ENCODE measurements around the gene GBP3.

The GBP3 gene, protein sequence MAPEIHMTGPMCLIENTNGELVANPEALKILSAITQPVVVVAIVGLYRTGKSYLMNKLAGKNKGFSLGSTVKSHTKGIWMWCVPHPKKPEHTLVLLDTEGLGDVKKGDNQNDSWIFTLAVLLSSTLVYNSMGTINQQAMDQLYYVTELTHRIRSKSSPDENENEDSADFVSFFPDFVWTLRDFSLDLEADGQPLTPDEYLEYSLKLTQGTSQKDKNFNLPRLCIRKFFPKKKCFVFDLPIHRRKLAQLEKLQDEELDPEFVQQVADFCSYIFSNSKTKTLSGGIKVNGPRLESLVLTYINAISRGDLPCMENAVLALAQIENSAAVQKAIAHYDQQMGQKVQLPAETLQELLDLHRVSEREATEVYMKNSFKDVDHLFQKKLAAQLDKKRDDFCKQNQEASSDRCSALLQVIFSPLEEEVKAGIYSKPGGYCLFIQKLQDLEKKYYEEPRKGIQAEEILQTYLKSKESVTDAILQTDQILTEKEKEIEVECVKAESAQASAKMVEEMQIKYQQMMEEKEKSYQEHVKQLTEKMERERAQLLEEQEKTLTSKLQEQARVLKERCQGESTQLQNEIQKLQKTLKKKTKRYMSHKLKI

DNA sequence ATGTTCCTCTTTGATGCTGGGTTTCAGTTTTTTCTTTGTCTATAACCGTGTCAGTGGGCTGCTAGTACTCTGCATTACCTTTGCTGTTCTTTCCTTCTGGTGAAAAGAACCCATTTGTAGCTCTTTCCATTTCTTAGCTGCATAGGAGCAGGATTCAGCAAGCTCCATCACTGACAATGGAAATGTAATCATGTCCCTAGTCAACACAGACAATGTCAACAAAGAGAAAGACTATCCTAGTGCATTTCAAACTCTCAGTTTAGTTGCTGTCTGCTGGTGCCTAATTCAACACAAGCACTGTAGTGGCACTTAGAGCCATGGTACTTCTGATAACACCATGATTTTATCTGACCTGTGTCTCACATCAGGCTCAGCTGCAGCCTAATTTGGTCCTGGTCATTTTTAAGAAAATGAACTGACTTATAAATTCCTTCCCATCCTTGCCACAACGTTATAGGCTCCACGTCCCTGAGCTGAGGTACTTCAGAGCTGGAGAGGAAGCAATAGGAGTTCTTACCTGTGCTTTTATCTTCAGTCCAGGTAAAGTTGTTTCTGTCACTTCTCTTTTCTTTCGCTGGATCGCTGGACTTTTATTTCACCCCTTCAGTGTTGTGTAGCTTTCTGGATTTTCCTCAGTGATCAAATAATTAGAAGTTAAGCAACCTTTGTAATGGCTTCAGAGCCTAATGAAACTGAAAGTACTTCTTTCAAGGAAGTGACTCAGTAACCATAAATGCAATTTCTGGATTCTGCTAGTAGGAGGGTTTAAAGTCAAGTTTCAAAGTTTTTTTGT, at the start of gene GBP3:
TSS of gene GBP3 (minus strand) at position 700 of the 793 bp plus-strand sequence. CDS start 2,145 bp downstream, outside the sequence.
- H3K4me3 ChIP-seq (ENCODE audit: low read depth, low read length, poor library complexity, severe bottlenecking): peak within 1 kb of the TSS; percentile 35

DNA sequence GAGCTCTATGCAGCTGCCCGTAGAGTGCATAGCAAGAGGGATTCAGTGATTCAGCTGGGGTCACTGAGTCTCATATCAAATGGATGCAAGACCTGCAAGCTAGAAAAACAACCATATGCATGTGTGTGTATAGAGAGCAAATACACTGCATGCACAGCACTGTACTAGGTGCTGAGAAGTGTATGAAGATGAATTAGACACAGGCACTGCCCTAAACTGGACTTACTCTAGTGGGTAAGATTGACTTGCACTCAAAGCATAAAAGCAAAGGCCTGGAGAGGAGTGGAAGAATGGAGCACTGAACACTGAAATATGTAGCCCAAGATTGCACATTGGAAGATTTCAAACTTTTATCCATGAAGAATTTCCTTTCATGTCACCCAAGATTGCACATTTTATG, 47.8 kb upstream of the GBP3 start:
- TF ChIP-seq, protein P1, sequence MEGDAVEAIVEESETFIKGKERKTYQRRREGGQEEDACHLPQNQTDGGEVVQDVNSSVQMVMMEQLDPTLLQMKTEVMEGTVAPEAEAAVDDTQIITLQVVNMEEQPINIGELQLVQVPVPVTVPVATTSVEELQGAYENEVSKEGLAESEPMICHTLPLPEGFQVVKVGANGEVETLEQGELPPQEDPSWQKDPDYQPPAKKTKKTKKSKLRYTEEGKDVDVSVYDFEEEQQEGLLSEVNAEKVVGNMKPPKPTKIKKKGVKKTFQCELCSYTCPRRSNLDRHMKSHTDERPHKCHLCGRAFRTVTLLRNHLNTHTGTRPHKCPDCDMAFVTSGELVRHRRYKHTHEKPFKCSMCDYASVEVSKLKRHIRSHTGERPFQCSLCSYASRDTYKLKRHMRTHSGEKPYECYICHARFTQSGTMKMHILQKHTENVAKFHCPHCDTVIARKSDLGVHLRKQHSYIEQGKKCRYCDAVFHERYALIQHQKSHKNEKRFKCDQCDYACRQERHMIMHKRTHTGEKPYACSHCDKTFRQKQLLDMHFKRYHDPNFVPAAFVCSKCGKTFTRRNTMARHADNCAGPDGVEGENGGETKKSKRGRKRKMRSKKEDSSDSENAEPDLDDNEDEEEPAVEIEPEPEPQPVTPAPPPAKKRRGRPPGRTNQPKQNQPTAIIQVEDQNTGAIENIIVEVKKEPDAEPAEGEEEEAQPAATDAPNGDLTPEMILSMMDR (IDR thresholded peaks at IDR 0.05; ENCODE audit: low read length): no peak
- TF ChIP-seq EZH2 (IDR thresholded peaks at IDR 0.05; ENCODE audit: borderline replicate concordance, low read length): no peak
- Histone ChIP-seq H3K4me1 (ENCODE audit: insufficient read depth, low read length, severe bottlenecking) (no peaks in the 10 kb centered on the region), H3K27ac (ENCODE audit: low read depth, low read length, poor library complexity, severe bottlenecking) (no peak overlapping the region), H3K9me3 (ENCODE audit: low read length) (no peaks in the 10 kb centered on the region), H3K4me2 (ENCODE audit: low read length) (no peak overlapping the region), H3K9me2 (ENCODE audit: low read depth, low read length) (no peaks in the 10 kb centered on the region), H3K27me3 (ENCODE audit: insufficient read depth, low read length) (no peaks in the 10 kb centered on the region), H2AFZ (ENCODE audit: low read length) (no peak overlapping the region), H4K20me1 (ENCODE audit: insufficient read depth, low read length) (no peaks in the 10 kb centered on the region), H3K4me3 (ENCODE audit: low read depth, low read length, poor library complexity, severe bottlenecking) (no peak overlapping the region), H3F3A (ENCODE audit: insufficient read depth, low read length) (no peaks in the 10 kb centered on the region), H3K9ac (ENCODE audit: low read length) (no peak overlapping the region), H3K79me2 (ENCODE audit: insufficient read depth, low read length) (no peaks in the 10 kb centered on the region), H3K36me3 (ENCODE audit: insufficient read depth, low read length) (no peaks in the 10 kb centered on the region)

More for the DNA sequence above, at the start of gene GBP3:
- Histone ChIP-seq H3K79me2 (ENCODE audit: insufficient read depth, low read length) (no peaks in the 10 kb centered on the region), H3K27me3 (ENCODE audit: insufficient read depth, low read length) (no peaks in the 10 kb centered on the region), H3K9me3 (ENCODE audit: low read length) (no peaks in the 10 kb centered on the region), H3K4me2 (ENCODE audit: low read length) (peak within 1 kb of the TSS; percentile 19), H3K27ac (ENCODE audit: low read depth, low read length, poor library complexity, severe bottlenecking) (no peak within 1 kb of the TSS), H3K9me2 (ENCODE audit: low read depth, low read length) (no peaks in the 10 kb centered on the region), H3F3A (ENCODE audit: insufficient read depth, low read length) (no peaks in the 10 kb centered on the region), H3K4me1 (ENCODE audit: insufficient read depth, low read length, severe bottlenecking) (peaks cover 9% of the 10 kb centered on the region), H3K36me3 (ENCODE audit: insufficient read depth, low read length) (no peaks in the 10 kb centered on the region), H4K20me1 (ENCODE audit: insufficient read depth, low read length) (no peaks in the 10 kb centered on the region), H3K9ac (ENCODE audit: low read length) (no peak within 1 kb of the TSS; the same call in 1 of the 2 replicates), H2AFZ (ENCODE audit: low read length) (peak within 1 kb of the TSS; percentile 38)
- TF ChIP-seq, protein P1 (IDR thresholded peaks at IDR 0.05; ENCODE audit: low read length): no peak
- TF ChIP-seq EZH2 (IDR thresholded peaks at IDR 0.05; ENCODE audit: borderline replicate concordance, low read length): no peak

DNA sequence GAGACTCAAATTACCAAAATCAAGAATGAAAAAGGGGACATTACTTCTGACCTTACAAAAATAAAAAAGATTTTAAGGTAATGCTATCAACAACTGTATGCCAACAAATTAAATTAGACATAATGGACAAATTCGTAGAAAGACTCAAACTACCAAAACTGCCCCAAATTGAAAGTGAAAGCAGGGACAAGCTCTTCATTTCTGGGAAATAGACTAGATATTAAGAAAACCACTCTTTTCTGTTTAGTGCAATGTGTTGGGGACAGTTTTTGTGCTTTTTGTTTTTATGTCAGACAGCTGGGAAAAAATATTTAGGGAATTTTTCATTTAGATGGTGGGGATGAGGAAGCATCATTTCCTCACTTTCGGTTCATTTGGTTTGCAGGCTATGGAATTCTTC, 47.3 kb upstream of the GBP3 start:
- H3K9ac ChIP-seq (ENCODE audit: low read length): no peak overlapping the region

More for the DNA sequence above, 47.3 kb upstream of the GBP3 start:
- no peak overlapping the region for H3K4me2 ChIP-seq (ENCODE audit: low read length)
- TF ChIP-seq, protein P1 (IDR thresholded peaks at IDR 0.05; ENCODE audit: low read length): no peak
- TF ChIP-seq EZH2 (IDR thresholded peaks at IDR 0.05; ENCODE audit: borderline replicate concordance, low read length): no peak
- no peaks in the 10 kb centered on the region for H3K36me3 ChIP-seq (ENCODE audit: insufficient read depth, low read length)
- H3K27me3 ChIP-seq (ENCODE audit: insufficient read depth, low read length): no peaks in the 10 kb centered on the region
- H2AFZ ChIP-seq (ENCODE audit: low read length): no peak overlapping the region
- H3F3A ChIP-seq (ENCODE audit: insufficient read depth, low read length): no peaks in the 10 kb centered on the region
- no peaks in the 10 kb centered on the region for H4K20me1 ChIP-seq (ENCODE audit: insufficient read depth, low read length)
- H3K9me2 ChIP-seq (ENCODE audit: low read depth, low read length): no peaks in the 10 kb centered on the region
- H3K9me3 ChIP-seq (ENCODE audit: low read length): no peaks in the 10 kb centered on the region
- H3K79me2 ChIP-seq (ENCODE audit: insufficient read depth, low read length): no peaks in the 10 kb centered on the region
- H3K27ac ChIP-seq (ENCODE audit: low read depth, low read length, poor library complexity, severe bottlenecking): no peak overlapping the region
- H3K4me3 ChIP-seq (ENCODE audit: low read depth, low read length, poor library complexity, severe bottlenecking): no peak overlapping the region
- H3K4me1 ChIP-seq (ENCODE audit: insufficient read depth, low read length, severe bottlenecking): no peaks in the 10 kb centered on the region

Data from OCI-LY1 (cell line).